Gastroesophageal sphincter (tissue), 4 donors: ENCODE data around the gene MYCL. TPM values are rescaled to one million over a fixed set of nuclear protein-coding genes. Genes with fewer than 3 reads are reported as not detected.

Experiments used
- ATAC-seq: fragments of 150-250 bp; one replicate; pipeline ENCODE4 v1.9.1; 2016; ENCODE audit warnings: mild to moderate bottlenecking, moderate library complexity
- H3K27ac ChIP-seq, 4 donors: fragments of 200-600 bp; sonication (generic) in 3 of 4; 1 replicate in 3 of 4; 2 replicates in 1 of 4; pipeline ENCODE4 v1.5.1; 2016 to 2019
- H3K27me3 ChIP-seq: fragments of 200-600 bp; sonication (generic); one replicate; pipeline ENCODE4 v1.5.1; 2019
- H3K36me3 ChIP-seq, 2 donors: fragments of 200-600 bp; sonication (generic); one replicate each; pipeline ENCODE4 v1.5.1; 2019; ENCODE audit warnings: control low read depth in 1 of 2
- H3K4me1 ChIP-seq, 3 donors: fragments of 200-600 bp; sonication (generic); 1 replicate in 2 of 3; 2 replicates in 1 of 3; pipeline ENCODE4 v1.5.1; 2016 to 2019; ENCODE audit warnings: control low read depth in 2 of 3
- H3K4me3 ChIP-seq, 2 donors: fragments of 200-600 bp; sonication (generic); one replicate each; pipeline ENCODE4 v1.5.1; 2019; ENCODE audit warnings: mild to moderate bottlenecking in 1 of 2, moderate library complexity in 1 of 2
- H3K9me3 ChIP-seq, 3 donors: fragments of 200-600 bp; sonication (generic); one replicate each; pipeline ENCODE4 v1.5.1; 2017 to 2019; ENCODE audit warnings: control low read depth in 2 of 3
- CTCF ChIP-seq, 4 experiments: fragments of 200-600 bp in 2 of 4; fragments of 450-650 bp in 2 of 4; sonication (generic) in 1 of 4; IDR thresholded peaks; one replicate each; pipeline ENCODE4 v1.5.1; 2017 to 2019; ENCODE audit warnings: antibody characterized with exemption in 4 of 4, mild to moderate bottlenecking in 2 of 4, moderate library complexity in 2 of 4
- EP300 ChIP-seq: sonication (generic); formaldehyde crosslinking; IDR thresholded peaks from one replicate; pipeline ENCODE4 v1.6.1; 2017; ENCODE audit warnings: antibody characterized with exemption, mild to moderate bottlenecking
- POLR2A ChIP-seq, 2 donors: fragments of 450-650 bp; IDR thresholded peaks; one replicate each; pipeline ENCODE4 v1.6.1; 2017; ENCODE audit warnings: antibody characterized with exemption in 2 of 2, mild to moderate bottlenecking in 2 of 2, moderate library complexity in 1 of 2
- POLR2AphosphoS5 ChIP-seq: sonication (generic); formaldehyde crosslinking; IDR thresholded peaks from one replicate; pipeline ENCODE4 v1.6.1; 2017; ENCODE audit warnings: antibody characterized with exemption
- WGBS, 2 donors: methylation state at CpG; one replicate each; pipeline ENCODE4 v1.1.5; 2018; ENCODE audit warnings: low coverage in 1 of 2; 5-methylcytosine and 5-hydroxymethylcytosine counted together
- total RNA-seq, 4 donors: library from RNA; depleted of rRNA; stranded (reverse); fragments of >200 nt; gene quantifications; one replicate each; pipeline ENCODE4 v1.1.0, GENCODE V29; 2016

The MYCL gene
- total RNA-seq, 4 donors from 2014 or later, result 0.27 to 1.2 (median 0.69) TPM; not detected in 1

GRCh38 chr1:39907528-39908453 is 6.1 kb upstream of the MYCL start:
- Histone ChIP-seq H3K4me3 (no peak overlapping the region), H3K27me3 (peaks cover 51% of the 10 kb centered on the region), H3K4me1 (no peaks in the 10 kb centered on the region), H3K36me3 (no peaks in the 10 kb centered on the region), H3K27ac (no peak overlapping the region), H3K9me3 (peaks cover 0 to 10% (median 0%) of the 10 kb centered on the region in 3 donors)
- TF ChIP-seq EP300 (no peak), CTCF (IDR thresholded peaks at IDR 0.05) (no peak), POLR2A (IDR thresholded peaks at IDR 0.05) (no peak), POLR2AphosphoS5 (no peak)
- WGBS, 2 donors, result 52 to 80% methylated on average over 2 of the region's 3 CpGs
- no peak for ATAC-seq

DNA sequence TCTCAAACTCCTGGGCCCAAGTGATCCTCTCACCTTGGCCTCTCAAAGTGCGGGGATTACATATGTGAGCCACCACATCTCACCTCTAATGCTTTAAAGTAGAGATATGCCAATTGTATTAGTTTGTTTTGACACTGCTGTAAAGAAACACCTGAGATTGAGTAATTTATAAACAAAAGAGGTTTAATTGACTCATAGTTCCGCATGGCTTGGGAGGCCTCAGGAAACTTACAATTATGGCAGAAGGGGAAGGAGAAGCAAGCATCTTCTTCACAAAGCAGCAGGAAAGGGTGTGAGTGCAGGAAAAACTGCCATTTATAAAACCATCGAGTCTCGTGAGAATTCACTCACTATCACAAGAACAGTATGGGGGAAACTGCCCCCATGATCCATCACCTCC is 3.5 kb upstream of the MYCL start:
- peaks cover 0 to 25% (median 16%) of the 10 kb centered on the region in 3 donors for H3K4me1 ChIP-seq
- peaks cover 57% of the 10 kb centered on the region for H3K27me3 ChIP-seq
- no peaks in the 10 kb centered on the region for H3K36me3 ChIP-seq
- WGBS, 2 donors, result 48 to 61% methylated on average over 3 of the region's 4 CpGs
- peaks cover 0 to 10% (median 0%) of the 10 kb centered on the region in 3 donors for H3K9me3 ChIP-seq
- no peak for ATAC-seq
- H3K27ac ChIP-seq, result no peak overlapping the region
- TF ChIP-seq POLR2A (IDR thresholded peaks at IDR 0.05) (no peak), CTCF (IDR thresholded peaks at IDR 0.05) (no peak), EP300 (no peak), POLR2AphosphoS5 (no peak)
- H3K4me3 ChIP-seq, result no peak overlapping the region

DNA sequence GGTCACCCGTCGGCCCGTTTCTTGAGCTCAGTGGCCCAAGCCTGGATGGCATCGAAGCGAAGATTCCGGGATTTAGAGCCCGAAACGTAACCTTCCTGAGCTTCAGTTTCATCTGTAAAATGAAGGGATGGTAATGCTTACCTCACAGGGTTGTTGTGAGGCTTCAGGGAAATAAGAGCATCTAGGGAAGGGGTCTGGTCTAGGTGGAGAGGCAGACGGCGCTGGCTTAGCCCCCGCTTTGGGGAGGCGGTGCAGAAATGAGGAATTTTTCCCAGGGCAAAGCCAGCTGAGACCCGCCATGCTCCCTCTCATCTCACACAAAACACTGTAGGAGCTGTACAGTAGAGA is 717 bp upstream of the MYCL start:
- Histone ChIP-seq H3K4me3 (peak overlapping the region; percentile 32 to 66), H3K27ac (no peak overlapping the region), H3K36me3 (no peaks in the 10 kb centered on the region), H3K27me3 (peaks cover 69% of the 10 kb centered on the region), H3K9me3 (no peaks in the 10 kb centered on the region), H3K4me1 (peaks cover 0 to 25% (median 16%) of the 10 kb centered on the region in 3 donors)
- WGBS, 2 donors, result 21 to 27% methylated on average over 2 to 6 of the region's 13 CpGs
- no peak for ATAC-seq
- TF ChIP-seq POLR2A (IDR thresholded peaks at IDR 0.05), result no peak
- no peak for TF ChIP-seq EP300
- no peak for TF ChIP-seq CTCF (IDR thresholded peaks at IDR 0.05)
- TF ChIP-seq POLR2AphosphoS5, result no peak

GRCh38 chr1:39901464-39901713 is 328 bp downstream of the MYCL start:
- no CpG with 5 or more reads among the region's 28 CpGs for WGBS, 2 donors
- Histone ChIP-seq H3K27ac (peak overlapping the region in 2 of 4 donors; percentile 27 to 48), H3K36me3 (no peaks in the 10 kb centered on the region), H3K4me3 (peak overlapping the region; percentile 32 to 66), H3K9me3 (no peaks in the 10 kb centered on the region), H3K27me3 (peaks cover 66% of the 10 kb centered on the region), H3K4me1 (peaks cover 0 to 25% (median 16%) of the 10 kb centered on the region in 3 donors)
- no peak for TF ChIP-seq EP300
- TF ChIP-seq POLR2A (IDR thresholded peaks at IDR 0.05), result no peak
- ATAC-seq, result peak; percentile 60

GRCh38 chr1:39900662-39901463 is 854 bp downstream of the MYCL start:
- peak; percentile 17 for ATAC-seq
- Histone ChIP-seq H3K4me1 (peaks cover 0 to 25% (median 16%) of the 10 kb centered on the region in 3 donors), H3K27me3 (peaks cover 64% of the 10 kb centered on the region), H3K4me3 (peak overlapping the region; percentile 32 to 66), H3K9me3 (no peaks in the 10 kb centered on the region), H3K36me3 (no peaks in the 10 kb centered on the region), H3K27ac (peak overlapping the region in 2 of 4 donors; percentile 27 to 48)
- whole genome bisulfite sequencing, 2 donors, result 60% methylated on average over 1 of the region's 64 CpGs; no CpG with 5 or more reads in 1 of the 2 donors
- no peak for TF ChIP-seq EP300
- no peak for TF ChIP-seq CTCF (IDR thresholded peaks at IDR 0.05)
- TF ChIP-seq POLR2A (IDR thresholded peaks at IDR 0.05), result no peak
- no peak for TF ChIP-seq POLR2AphosphoS5
